Renal cortex interstitium (tissue), 11 donors: ENCODE measurements around the gene STAG1. TPM values are rescaled to one million over a fixed set of nuclear protein-coding genes. Genes with fewer than 3 reads are reported as not detected.
A peak's percentile ranks its signal among the peaks of the same experiment; 100 is the strongest.
"Not testable (repeated sequence)": the region's sequence is repeated elsewhere in the genome, so short reads cannot be mapped to it uniquely, and the experiment has no call there.

Source experiments
- DNase-seq, 11 donors: peaks; one replicate each; pipeline ENCODE4 v3.0.0-alpha.2; 2013; ENCODE audit warnings: low read depth in 9 of 11, low spot score in 4 of 11; ENCODE audit errors: extremely low read depth in 1 of 11
- polyA plus RNA-seq, 3 donors: library from polyadenylated mRNA; unstranded; fragments of 120-200 nt; gene quantifications; one replicate each; pipeline ENCODE4 v1.2.1, GENCODE V29; 2013; ENCODE audit not compliant: insufficient read length in 3 of 3

The STAG1 gene
- polyA plus RNA-seq, 3 donors = 47.7 to 52.6 (median 49.6) TPM

DNA sequence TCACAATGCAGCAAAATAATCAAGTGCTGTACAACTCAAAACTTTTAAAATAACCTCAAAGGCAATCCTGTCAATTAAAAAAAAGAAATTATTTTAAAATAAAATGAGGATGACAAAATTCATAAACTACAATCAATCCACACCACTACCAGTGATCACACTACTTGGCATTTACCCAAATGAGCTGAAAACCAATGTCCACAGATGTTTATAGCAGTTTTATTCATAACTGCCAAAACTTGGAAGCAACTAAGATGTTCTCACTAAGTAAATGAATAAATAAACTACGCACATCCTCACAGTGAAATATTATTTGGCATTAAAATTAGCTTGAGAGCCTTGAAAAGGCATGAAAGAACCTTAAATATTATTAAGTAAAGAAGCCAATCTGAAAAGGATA, 121.3 kb downstream of the STAG1 start:
- DNase-seq = no peak

DNA sequence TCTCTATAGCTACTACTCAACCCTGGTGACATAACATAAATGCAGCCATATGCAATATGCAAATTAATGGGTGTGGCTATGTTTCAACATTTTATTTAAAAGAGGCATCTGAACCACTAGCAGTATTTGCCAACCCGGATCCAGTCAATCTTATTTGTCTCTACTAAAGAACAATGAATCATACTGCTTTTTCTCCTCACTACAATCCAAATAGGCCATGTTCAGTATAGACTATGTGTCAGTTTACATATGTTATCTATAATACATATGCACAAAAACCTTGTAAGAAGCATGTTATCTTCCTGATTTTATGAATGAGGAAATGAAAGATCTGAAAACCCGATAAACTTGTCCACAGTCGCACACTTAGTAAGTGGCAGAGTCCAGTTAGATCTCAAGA, 125.7 kb downstream of the STAG1 start:
- DNase-seq = no peak

DNA sequence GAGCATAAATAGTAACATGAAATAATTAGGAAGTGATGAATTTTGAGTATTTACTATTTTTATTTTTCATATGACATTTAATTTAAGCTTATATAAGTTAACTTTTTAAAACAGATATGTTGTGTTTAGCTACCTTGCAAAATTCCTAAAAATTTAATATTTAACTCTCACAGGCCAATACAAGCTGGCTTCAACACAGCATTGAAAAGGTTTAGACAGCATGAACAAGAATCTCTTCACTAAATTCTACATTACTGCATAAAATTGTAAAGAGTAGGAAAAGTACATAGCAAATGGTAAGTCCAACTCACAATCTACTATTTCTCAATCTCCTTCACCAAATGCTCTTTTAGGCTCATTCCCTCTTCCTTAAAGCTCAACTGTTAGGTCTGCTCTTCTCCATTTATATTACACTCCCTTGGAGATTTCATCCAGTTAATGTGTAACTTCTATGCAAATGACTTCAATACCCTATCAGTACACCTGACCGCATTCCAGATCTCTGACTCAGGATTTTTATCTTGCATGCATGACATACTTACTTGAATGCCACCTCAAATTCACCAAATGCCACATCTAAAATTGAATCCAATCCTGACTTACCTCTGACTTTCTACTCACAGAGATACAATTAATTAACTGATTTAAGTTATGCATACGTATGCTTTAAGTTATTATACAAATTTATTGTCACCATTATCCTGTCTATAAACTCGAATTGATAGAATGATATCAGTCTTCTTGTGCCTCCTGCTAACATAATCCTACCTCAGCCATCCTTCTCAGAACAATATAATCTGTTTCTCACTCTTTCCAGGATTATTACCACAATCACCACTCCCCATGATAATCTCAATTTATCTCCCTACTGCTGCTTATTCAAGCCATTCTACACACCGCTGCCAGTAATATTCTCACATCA, 127.0 kb downstream of the STAG1 start:
- DNase-seq = peak; percentile 23 to 81 (median 46)

DNA sequence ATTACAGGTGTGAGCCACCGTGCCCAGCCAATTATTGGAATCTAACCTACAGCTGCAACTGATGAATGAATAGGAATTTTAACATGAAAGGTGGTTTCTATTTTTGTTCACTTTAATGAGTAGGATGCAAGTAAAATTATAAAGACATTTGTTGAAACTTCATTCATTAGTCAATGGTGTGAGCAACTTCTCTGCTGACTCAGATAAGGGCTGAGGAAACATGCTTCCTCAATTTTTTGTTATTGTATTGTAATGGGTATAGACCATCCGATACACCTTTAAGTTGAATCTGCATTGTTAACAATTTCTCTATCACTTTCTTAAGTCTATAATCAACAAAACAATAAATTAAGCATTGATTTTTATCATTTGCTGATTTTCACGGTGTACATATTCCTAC, 127.8 kb downstream of the STAG1 start:
- no peak for DNase-seq

DNA sequence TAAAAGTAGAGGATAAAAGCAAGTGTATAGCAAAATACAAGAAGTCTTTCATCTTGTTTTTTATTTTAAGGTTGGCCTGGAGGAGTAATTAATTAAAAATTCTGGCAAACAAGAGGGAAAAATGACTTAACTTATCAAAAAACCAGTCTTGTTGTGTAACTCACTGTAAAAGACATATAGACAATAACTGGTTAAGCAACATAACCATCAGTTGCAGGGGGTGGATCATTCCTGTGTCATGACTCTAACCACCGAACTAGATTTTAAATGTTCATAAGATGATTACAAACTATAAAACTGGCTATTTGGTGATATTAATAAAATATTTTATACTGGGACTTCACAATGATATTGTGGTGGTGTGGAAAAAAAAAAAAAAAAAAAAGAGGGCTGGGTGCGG, 130.6 kb downstream of the STAG1 start:
- no peak for DNase-seq

DNA sequence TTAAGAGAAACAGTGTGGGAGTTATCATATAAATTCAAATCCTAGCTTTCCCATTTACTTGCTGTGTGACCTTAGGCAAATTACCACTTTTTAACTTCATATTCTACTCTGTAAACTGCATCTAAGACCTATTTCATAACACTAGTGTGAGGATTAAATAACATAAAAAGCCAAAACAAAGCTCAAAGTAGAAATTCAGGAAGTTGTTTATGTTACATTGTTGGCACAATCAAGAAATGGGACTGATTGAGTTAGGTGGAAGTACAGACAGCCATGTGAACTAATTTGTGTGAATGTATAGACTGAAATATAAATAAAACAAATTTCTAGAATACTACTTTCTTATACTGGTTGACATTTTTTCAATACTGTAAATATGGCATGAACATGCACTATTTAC, 131.7 kb downstream of the STAG1 start:
- DNase-seq = no peak

DNA sequence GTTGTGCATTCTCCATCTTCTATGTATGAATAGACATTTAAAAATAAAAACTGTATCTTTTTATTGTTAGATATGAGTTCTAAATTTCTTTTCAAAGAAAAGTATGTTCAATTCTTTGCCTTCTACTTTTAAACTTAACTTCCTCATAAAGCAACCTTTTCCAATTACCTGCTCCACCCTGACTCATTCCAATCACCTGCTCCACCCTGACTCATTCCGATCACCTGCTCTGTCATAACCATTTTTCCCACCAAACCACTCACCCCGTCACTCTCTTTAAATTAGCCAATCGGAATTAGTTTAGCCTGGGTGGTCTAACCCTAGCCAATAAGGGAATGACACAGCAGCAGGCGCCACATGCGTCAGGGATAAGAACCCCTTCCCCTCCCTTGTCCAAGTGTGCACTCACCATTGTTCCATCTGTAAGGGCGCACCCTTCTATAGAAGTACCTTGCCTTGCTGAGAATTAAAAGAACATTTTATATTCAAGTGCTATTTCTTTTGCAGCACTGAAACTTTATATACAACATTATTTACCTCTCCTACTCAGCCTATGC, 134.1 kb downstream of the STAG1 start:
- not testable (repeated sequence) for DNase-seq

DNA sequence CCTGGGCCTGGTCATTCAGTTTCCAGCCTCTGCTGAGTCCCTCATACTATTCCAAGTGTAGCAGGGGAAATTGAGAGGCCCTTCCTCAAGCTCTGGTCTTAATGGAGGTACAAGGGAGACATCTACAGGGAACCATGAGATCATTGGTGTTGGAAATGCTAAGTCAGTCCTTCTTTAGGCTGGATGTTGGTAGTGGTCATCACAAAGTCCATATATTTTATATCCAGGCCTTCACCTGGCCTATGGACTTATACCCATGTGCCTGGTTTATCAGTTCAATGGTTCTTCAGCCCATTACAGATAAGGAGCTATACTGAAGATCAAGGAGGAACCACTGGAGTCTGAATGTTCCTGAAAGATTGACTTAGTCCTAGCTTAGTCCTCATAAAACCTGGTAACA, 135.0 kb downstream of the STAG1 start:
- DNase-seq = no peak

DNA sequence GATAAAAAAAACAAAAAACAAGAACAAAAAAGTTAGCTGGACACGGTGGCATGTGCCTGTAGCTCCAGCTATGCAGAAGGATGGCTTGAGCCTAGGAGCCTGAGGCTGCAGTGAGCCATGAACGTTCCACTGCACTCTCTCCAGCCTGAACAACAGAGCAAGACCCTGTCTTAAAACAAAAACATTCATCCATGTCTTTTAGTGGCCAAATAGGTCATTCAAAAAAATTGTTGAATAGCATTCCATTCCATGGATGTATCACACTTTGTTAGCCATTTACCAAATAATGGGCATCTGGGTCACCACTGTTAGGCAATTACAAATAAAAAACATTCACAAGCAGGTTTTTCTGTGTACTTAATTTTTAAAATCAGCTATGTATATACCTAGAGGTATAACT, 139.7 kb downstream of the STAG1 start:
- DNase-seq = no peak

DNA sequence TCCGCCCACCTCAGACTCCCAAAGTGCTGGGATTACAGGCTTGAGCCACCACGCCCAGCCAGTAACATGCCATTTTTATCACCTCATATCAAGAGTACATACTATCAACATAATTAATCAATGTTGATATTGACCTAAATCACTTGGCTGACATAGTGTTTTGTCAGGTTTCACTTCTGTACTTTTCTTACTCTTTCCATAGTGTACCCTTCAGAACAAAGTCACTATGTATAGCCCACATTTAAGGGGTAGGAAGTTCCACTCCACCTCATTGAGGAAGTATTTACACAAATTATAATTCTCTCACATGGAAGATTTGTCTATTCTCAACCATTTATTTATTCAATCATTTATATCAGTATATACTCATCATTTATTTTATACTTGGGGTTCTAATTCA, 145.2 kb downstream of the STAG1 start:
- no peak for DNase-seq

DNA sequence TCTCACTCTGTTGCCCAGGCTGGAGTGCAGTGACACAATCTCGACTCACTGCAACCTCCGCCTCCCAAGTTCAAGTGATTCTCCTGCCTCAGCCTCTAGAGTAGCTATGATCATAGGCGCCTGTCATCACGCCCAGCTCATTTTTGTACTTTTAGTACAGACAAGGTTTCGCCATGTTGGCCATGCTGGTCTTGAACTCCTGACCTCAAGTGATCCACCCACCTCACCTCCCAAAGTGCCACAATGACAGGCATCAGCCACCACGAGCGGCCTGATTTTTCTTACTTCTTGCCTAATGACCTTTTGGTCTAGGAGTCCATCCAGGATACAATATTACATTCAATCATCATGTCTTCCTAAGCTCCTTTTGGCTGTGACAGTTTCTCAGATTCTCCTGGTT, 146.0 kb downstream of the STAG1 start:
- not testable (repeated sequence) for DNase-seq

DNA sequence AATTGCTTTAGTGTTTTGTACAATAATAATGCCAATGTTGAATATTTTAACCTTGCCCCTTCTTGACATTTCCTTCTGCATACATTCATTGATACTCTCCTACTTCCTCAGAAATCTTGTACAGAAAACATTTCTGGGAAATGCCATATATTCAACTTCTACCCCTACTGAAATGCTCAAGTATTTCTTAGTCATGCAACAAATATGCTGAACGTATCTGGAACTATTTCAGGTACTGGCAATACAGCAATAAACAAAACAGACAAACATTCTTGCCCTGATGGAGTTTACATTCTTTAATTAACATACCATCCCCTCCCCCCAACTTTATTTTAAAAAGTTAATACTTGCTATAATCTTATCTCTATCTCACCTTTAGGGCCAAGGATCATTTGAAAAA, 147.2 kb downstream of the STAG1 start:
- no peak for DNase-seq

DNA sequence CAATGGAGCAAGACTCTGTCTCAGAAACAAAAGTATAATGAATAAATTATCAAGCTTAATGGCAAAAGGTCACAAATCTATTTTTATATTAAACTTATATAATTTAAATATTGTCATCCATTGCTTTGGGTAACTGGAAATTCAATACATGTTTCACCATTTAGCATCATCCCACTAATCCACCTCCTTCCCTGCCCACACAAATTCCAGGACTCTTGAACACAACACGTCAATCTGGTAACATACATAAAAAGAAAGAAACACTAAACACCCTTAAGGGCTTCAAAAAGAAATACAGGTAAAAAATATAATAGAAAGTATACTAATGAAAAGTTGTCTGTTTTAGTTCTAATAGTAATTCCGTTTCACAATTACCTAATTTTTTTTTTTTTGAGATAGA, 149.4 kb downstream of the STAG1 start:
- DNase-seq = no peak

DNA sequence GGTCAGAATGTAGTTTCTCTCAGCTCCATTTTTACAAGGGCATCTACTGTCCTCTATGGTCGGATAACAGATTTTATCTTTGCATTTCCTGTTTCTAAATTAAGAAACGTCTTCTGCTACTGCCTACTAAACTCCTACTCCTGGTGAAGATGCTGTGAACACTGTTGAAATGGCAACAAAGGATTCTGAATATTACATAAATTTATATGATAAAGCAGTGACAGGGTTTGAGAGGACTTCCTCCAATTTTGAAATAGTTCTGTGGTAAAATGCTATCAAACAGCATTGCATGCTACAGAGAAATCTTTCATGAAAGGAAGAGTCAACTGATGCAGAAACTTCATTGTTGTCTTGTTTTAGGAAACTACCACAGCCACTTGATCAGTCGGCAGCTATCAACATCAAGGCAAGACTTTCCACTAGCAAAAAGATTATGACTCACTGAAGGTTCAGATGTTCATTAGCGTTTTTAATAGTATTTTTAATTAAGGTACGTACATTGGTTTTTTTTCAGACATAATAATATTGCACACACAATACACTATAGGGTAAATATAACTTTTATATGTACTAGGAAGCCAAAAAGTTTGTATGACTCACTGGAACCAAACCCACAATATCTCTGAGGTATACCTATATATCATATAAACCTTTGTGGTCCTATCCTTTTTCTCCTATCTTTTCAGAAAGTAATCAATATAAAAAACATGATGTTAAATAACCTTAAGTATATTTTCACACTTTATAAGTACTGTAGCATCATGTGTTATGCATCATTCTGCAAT, 156.1 kb downstream of the STAG1 start:
- DNase-seq = no peak

DNA sequence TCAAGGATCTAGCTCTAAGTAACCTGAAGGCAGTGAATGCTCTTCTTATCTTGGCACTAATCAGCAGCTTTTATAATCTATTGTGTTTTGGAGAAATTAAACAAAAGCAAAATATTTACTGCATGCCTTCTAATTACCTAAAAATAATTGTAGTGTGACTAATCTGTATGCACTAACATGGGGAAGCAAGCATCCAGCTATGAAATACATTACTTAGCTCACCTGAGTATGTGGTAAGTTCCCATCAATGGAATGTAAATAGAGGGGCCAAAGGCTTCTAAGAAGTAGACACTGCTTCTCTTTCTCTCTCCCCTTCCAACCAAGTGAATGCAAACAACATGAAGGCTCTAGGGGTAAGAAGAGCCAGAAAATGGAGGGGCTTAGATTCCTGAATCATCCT, 165.6 kb downstream of the STAG1 start:
- DNase-seq = no peak

DNA sequence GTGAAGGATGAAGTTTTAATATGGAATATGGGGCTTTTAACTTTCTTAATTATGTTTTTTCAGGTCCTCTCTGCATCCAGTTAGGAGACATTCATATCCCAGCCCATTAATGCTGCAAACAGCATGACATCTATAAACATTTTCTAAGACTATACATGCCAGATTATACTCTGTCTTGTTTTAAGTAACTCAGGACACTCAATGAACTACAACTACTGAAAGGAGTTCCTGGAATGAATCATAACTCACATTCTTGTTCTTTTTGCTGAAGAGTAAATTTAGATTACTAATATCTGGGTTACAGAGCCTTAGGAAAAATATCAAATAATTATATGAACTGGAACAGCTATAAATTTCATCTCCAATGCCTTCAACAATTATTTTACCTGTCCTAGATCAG, 167.4 kb downstream of the STAG1 start:
- no peak for DNase-seq

DNA sequence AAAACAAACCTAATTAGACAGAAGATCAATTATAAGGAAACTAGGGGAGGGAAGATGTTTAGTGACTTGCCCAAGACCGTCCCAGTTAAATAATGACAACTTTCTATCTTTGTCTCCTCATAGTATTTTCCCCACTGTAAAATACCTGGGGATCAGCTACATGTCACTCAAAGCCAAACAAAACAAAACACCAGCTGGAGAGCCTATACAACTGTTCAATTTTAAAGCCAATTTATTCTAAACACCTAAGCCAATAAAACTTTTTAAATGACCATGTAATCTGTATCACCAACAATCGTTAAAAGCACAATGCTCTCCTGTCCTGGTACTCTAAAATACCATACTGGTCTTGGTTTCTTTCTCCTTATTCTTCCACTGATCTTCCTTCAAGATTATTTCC, 168.4 kb downstream of the STAG1 start:
- no peak for DNase-seq

DNA sequence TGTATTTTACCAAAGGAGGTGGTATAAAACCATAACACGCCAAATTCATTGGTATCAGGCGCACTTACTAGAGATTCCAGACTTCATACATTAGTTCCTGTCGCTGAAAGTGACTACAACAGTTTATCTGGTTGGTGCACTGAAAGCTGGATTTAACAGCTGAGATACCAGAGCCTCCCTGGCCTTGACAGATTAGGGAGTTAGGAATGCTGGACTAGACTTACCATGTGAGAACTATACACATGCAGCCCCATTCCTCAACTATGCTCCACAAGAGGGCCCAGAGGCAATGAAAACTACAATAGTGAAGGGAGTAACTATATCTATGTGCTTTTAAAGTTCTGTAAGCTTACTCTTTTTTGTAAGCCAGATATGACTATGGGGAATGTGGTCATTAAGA, 174.4 kb downstream of the STAG1 start:
- DNase-seq = no peak

DNA sequence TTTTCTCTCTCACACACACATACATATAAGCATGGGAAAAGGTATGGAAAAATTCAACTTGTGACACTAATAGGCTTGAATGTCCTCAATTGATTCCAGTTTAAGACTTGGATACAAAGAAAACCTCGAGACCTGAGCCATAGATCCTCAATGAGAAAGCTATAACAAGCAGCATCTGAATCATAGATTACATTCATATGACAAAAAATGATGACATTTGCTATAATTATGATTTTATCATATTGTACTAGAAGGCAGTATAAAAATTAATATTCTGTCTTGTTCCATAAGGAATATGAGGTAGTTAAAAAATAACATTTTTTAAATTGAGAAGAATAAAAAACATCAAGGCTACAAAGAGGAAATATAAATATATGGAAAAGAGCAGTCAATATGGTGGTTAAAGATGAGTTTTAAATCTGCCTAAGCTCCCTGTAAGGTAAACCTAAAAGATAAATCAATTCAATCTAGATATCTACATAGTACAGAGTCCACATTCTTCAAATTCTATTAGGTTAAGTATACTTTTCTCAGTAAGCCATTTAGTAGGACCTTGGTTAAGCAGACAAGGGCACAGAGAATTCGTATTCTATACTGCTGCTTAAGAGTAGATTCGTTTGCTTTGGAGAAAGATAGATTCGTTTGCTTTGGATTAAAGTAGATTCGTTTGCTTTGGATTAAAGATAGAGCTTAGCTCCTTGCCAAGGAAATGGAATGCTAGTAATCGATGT, 175.7 kb downstream of the STAG1 start:
- DNase-seq = no peak
